Panc1 (cell line): ENCODE data around the gene YLPM1. TPM values are rescaled to one million over a fixed set of nuclear protein-coding genes. Genes with fewer than 3 reads are reported as not detected.

Experiments
- ATAC-seq: fragments of 200-7000 bp; cut with Tn5 transposase; 2 replicates; pipeline ENCODE4 v1.9.1; 2020; ENCODE audit warnings: mild to moderate bottlenecking, moderate library complexity
- BruUV-seq: library from RNA; stranded (reverse); fragments of 400-500 nt; replicated peaks from 2 replicates; lab custom pipeline; 2021; lab: Mats Ljungman, UMichigan
- CTCF ChIA-PET: fragments of 300-600 bp; sonication (Branson Sonifier 250); formaldehyde crosslinking; loops from one replicate; lab custom pipeline; 2022; ENCODE audit warnings: antibody characterized with exemption; lab: Charles Lee
- POLR2A ChIA-PET: fragments of 300-600 bp; sonication (Branson Sonifier 250); formaldehyde crosslinking; loops from one replicate; lab custom pipeline; 2022; ENCODE audit warnings: antibody characterized with exemption; lab: Charles Lee
- DNase-seq: peaks from one replicate; pipeline ENCODE4 v3.0.0-alpha.2; 2010; ENCODE audit warnings: low read depth, low spot score
- H3K27ac ChIP-seq: 2 replicates; pipeline ENCODE4 v1.5.1; 2011; ENCODE audit warnings: mild to moderate bottlenecking, low read length, inconsistent platforms
- H3K27me3 ChIP-seq: fragments of 200-500 bp; sonication (Bioruptor generic); 2 replicates; pipeline ENCODE4 v1.6.0; 2014; ENCODE audit warnings: low read length, inconsistent platforms; ENCODE audit not compliant: control insufficient read depth, insufficient read depth
- H3K36me3 ChIP-seq: fragments of 200-500 bp; sonication (Bioruptor generic); 2 replicates; pipeline ENCODE4 v1.5.1; 2014; ENCODE audit warnings: inconsistent platforms, mild to moderate bottlenecking, low read length, moderate library complexity; ENCODE audit not compliant: control insufficient read depth, insufficient read depth
- H3K4me1 ChIP-seq: 2 replicates; pipeline ENCODE4 v1.5.1; 2011; ENCODE audit warnings: inconsistent platforms, mild to moderate bottlenecking, low read length, moderate library complexity; ENCODE audit not compliant: control insufficient read depth, insufficient read depth
- H3K4me3 ChIP-seq, 2 experiments: 2 replicates each; pipeline ENCODE4 v1.5.1; 2011 to 2012; ENCODE audit warnings: low read depth in 2 of 2, low read length in 2 of 2, mild to moderate bottlenecking in 2 of 2, inconsistent platforms in 1 of 2, moderate library complexity in 1 of 2
- H3K9me3 ChIP-seq: fragments of 200-500 bp; sonication (Bioruptor generic); 2 replicates; pipeline ENCODE4 v1.5.1; 2014; ENCODE audit warnings: low read depth, mild to moderate bottlenecking, inconsistent platforms, low read length, moderate library complexity; ENCODE audit not compliant: control insufficient read depth, insufficient read depth
- CTCF ChIP-seq: fragments of 450-650 bp; IDR thresholded peaks from 2 replicates; pipeline ENCODE4 v1.5.1; 2017; ENCODE audit warnings: mild to moderate bottlenecking
- POLR2AphosphoS5 ChIP-seq: IDR thresholded peaks from 2 replicates; pipeline ENCODE4 v1.6.1; 2012; ENCODE audit warnings: mild to moderate bottlenecking, low read depth, low read length, moderate library complexity
- REST ChIP-seq, 2 experiments: IDR thresholded peaks; 2 replicates each; pipeline ENCODE4 v1.6.1; 2011 to 2012; ENCODE audit warnings: low read depth in 2 of 2, control low read depth in 1 of 2, low read length in 1 of 2, mild to moderate bottlenecking in 1 of 2, moderate library complexity in 1 of 2; ENCODE audit not compliant: insufficient read depth in 1 of 2
- SIN3A ChIP-seq: IDR thresholded peaks from 2 replicates; pipeline ENCODE4 v1.6.1; 2012; ENCODE audit warnings: low read depth, mild to moderate bottlenecking, low read length, moderate library complexity, borderline replicate concordance; ENCODE audit not compliant: insufficient read depth
- TCF7L2 ChIP-seq: IDR thresholded peaks from 2 replicates; pipeline ENCODE4 v1.6.1; 2011; ENCODE audit warnings: mild to moderate bottlenecking, low read depth, low read length, inconsistent platforms
- in situ Hi-C: cut with HindIII; loops from 2 replicates; pipeline ENCODE4 v1.10.0; 2016; ENCODE audit warnings: low sequenced_read_pairs, low pct_unique_long_range_greater_than_20kb
- intact Hi-C: fragments of 100-400 bp; cut with micrococcal nuclease; formaldehyde crosslinking; loops from one replicate; pipeline ENCODE4 v1.10.0; 2022; ENCODE audit not compliant: unreplicated experiment
- total RNA-seq: library from RNA; stranded (reverse); gene quantifications from one replicate; pipeline ENCODE4 v1.2.1, GENCODE V29; 2021; ENCODE audit not compliant: unreplicated experiment

YLPM1 gene
- total RNA-seq, 1 experiment from 2014 or later, result 38.9 TPM

GRCh38 chr14:74763803-74764531 lies 851 bp downstream of the YLPM1 start:
- no peaks in the 10 kb centered on the region for H3K9me3 ChIP-seq
- POLR2A ChIA-PET, result interaction anchor here (0.6 kb wide), 1 partner anchor 23 kb away, joined by 4 read pairs; no protein-coding TSS in a partner anchor
- TF ChIP-seq TCF7L2, result no peak
- no peak for TF ChIP-seq SIN3A
- TF ChIP-seq REST (IDR thresholded peaks at IDR 0.05; ENCODE audit: insufficient read depth in 1 of 2, low read depth in 2 of 2, low read length in 1 of 2), result no peak
- no peak for TF ChIP-seq CTCF
- TF ChIP-seq POLR2AphosphoS5, result no peak
- no peaks in the 10 kb centered on the region; the same call in none of the 2 replicates for H3K36me3 ChIP-seq
- no peak for DNase-seq
- H3K27ac ChIP-seq, result peak overlapping the region; percentile 68
- no peaks in the 10 kb centered on the region for H3K27me3 ChIP-seq
- in situ Hi-C loops, result no loop called here
- CTCF ChIA-PET, result interaction anchor here (0.5 kb wide), 1 partner anchor 439 kb away, joined by 4 read pairs; no protein-coding TSS in a partner anchor
- H3K4me3 ChIP-seq, result peak overlapping the region; percentile 74 to 75
- ATAC-seq, result 0 out of 2 replicates have a peak, but pooled peaks have one; percentile 10
- BruUV-seq, result no TSS peak
- H3K4me1 ChIP-seq, result peaks cover 6% of the 10 kb centered on the region
- intact Hi-C loops, result no loop called here

GRCh38 chr14:74765721-74766120 lies 2.6 kb downstream of the YLPM1 start:
- ChIA-PET POLR2A (no interaction called here), CTCF (no interaction called here)
- BruUV-seq, result no TSS peak
- H3K4me1 ChIP-seq, result peaks cover 6% of the 10 kb centered on the region
- no peak for TF ChIP-seq TCF7L2
- no peak for TF ChIP-seq CTCF
- TF ChIP-seq SIN3A, result no peak
- TF ChIP-seq POLR2AphosphoS5, result no peak
- TF ChIP-seq REST (IDR thresholded peaks at IDR 0.05; ENCODE audit: insufficient read depth in 1 of 2, low read depth in 2 of 2, low read length in 1 of 2), result no peak
- intact Hi-C loops, result no loop called here
- H3K4me3 ChIP-seq, result peak overlapping the region; percentile 74 to 75
- no peak overlapping the region for H3K27ac ChIP-seq
- H3K36me3 ChIP-seq, result no peaks in the 10 kb centered on the region; the same call in none of the 2 replicates
- H3K27me3 ChIP-seq, result no peaks in the 10 kb centered on the region
- in situ Hi-C loops, result no loop called here
- no peak for ATAC-seq
- DNase-seq, result no peak
- H3K9me3 ChIP-seq, result no peaks in the 10 kb centered on the region
